ENCODE measurements around the gene RSPH1.

DNA sequence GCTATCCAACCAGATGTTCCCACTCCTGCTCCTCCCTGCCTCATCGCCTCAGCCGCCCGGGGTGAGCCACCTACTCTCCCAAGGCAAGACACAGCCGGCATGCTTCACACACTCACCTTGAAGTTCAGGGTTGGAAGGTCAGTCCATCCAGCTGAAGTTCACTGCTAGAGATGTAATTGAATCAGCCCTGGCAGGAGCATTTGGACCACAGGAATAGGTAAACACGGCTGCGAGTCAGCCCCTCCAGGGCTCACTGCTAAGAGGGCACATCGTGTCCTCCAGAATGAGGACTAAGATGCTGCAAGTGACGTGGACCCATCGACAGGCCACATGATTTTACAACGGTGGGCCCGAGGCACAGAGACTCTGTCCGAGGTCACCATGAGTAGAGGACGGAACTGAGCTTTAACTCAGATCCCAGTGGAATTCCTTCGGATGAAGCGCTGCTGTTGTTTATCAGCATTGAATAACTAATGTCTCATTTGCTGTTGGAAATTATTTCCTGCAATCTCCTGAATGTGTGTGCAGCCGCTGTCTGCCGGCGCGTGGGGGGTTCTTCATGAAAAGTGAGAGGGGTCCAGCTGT is 41.9 kb downstream of the RSPH1 start:
- TF ChIP-seq, protein P1, sequence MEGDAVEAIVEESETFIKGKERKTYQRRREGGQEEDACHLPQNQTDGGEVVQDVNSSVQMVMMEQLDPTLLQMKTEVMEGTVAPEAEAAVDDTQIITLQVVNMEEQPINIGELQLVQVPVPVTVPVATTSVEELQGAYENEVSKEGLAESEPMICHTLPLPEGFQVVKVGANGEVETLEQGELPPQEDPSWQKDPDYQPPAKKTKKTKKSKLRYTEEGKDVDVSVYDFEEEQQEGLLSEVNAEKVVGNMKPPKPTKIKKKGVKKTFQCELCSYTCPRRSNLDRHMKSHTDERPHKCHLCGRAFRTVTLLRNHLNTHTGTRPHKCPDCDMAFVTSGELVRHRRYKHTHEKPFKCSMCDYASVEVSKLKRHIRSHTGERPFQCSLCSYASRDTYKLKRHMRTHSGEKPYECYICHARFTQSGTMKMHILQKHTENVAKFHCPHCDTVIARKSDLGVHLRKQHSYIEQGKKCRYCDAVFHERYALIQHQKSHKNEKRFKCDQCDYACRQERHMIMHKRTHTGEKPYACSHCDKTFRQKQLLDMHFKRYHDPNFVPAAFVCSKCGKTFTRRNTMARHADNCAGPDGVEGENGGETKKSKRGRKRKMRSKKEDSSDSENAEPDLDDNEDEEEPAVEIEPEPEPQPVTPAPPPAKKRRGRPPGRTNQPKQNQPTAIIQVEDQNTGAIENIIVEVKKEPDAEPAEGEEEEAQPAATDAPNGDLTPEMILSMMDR (IDR thresholded peaks at IDR 0.05), result no peak
- no peak for TF ChIP-seq POLR2A (IDR thresholded peaks at IDR 0.05)
